Liver (tissue), 6 donors: Measurements from ENCODE around the gene INSL4. TPM values are rescaled to one million over a fixed set of nuclear protein-coding genes. Genes with fewer than 3 reads are reported as not detected.

Experiments
- FOXA1 ChIP-seq: IDR thresholded peaks from 2 replicates; pipeline ENCODE4 v1.6.1; 2016; ENCODE audit warnings: antibody characterized with exemption
- FOXA2 ChIP-seq: IDR thresholded peaks from 2 replicates; pipeline ENCODE4 v1.6.1; 2016; ENCODE audit warnings: antibody characterized with exemption
- HNF4A ChIP-seq, 2 donors: conservative IDR thresholded peaks; 2 replicates each; pipeline ENCODE4 v1.6.1; 2016; ENCODE audit warnings: antibody characterized with exemption in 2 of 2, mild to moderate bottlenecking in 2 of 2
- HNF4G ChIP-seq: IDR thresholded peaks from 2 replicates; pipeline ENCODE4 v1.6.1; 2016; ENCODE audit warnings: antibody characterized with exemption
- MAX ChIP-seq: IDR thresholded peaks from 2 replicates; pipeline ENCODE4 v1.6.1; 2016; ENCODE audit warnings: antibody characterized with exemption
- NR2F2 ChIP-seq: IDR thresholded peaks from 2 replicates; pipeline ENCODE4 v1.6.1; 2016; ENCODE audit warnings: antibody characterized with exemption
- RXRA ChIP-seq, 2 donors: IDR thresholded peaks; 2 replicates each; pipeline ENCODE4 v1.6.1; 2017 to 2018; ENCODE audit warnings: antibody characterized with exemption in 2 of 2, mild to moderate bottlenecking in 1 of 2
- TAF1 ChIP-seq: conservative IDR thresholded peaks from 2 replicates; pipeline ENCODE4 v1.6.1; 2016; ENCODE audit warnings: antibody characterized with exemption, mild to moderate bottlenecking
- YY1 ChIP-seq: IDR thresholded peaks from 2 replicates; pipeline ENCODE4 v1.6.1; 2016; ENCODE audit warnings: antibody characterized with exemption, mild to moderate bottlenecking
- ZBTB33 ChIP-seq: IDR thresholded peaks from 2 replicates; pipeline ENCODE4 v1.6.1; 2016; ENCODE audit warnings: antibody characterized with exemption
- polyA plus RNA-seq, 2 donors: library from polyadenylated mRNA; stranded (reverse) in 1 of 2; unstranded in 1 of 2; fragments of 200-250 nt in 1 of 2; fragments of >200 nt in 1 of 2; fragmentation: Nextera tagmentation in 1 of 2; extraction: Ambion mirVana in 1 of 2; gene quantifications; one replicate each; pipeline versions ENCODE4 v1.2.1 to v1.2.3, GENCODE V29; 2013 to 2015
- small RNA-seq: library from RNA; depleted of rRNA; stranded (forward); fragments of <200 nt; gene quantifications from one replicate; pipeline ENCODE3, GENCODE V24; 2014
- total RNA-seq, 2 donors: library from RNA; depleted of rRNA; stranded (reverse); fragments of >200 nt; gene quantifications; one replicate each; pipeline ENCODE4 v1.2.3, GENCODE V29; 2014
- donor health status: healthy.
- donor health status: healthy.
- donor health status: healthy.

Gene INSL4
- total and polyA plus RNA-seq, 4 donors: not detected

- TF ChIP-seq MAX: no peak
- no peak for TF ChIP-seq RXRA (IDR thresholded peaks at IDR 0.05)
- no peak for TF ChIP-seq FOXA1
- TF ChIP-seq YY1: no peak
- no peak for TF ChIP-seq NR2F2
- no peak for TF ChIP-seq HNF4G
- TF ChIP-seq TAF1: no peak
- TF ChIP-seq ZBTB33: no peak
- no peak for TF ChIP-seq HNF4A (conservative IDR thresholded peaks at IDR 0.05)
- TF ChIP-seq FOXA2: no peak
Measured at GRCh38 chr9:5278486-5278885, 47.3 kb downstream of the INSL4 start (continued).

Small RNA genes lying within 50 kb of the gene (small RNA-seq; reads per million reads assigned to genes)
- not detected for gene AL133547.1

Other genes starting within 250 kb of the INSL4 start
- 10 to 100 TPM in 1 of 2 donors, 1 to 10 TPM in 1; 8.3 to 21.5 TPM for gene JAK2, start 246.1 kb upstream of the INSL4 start, total RNA-seq
- gene JAK2, start 246.1 kb upstream of the INSL4 start, polyA plus RNA-seq: 1 to 10 TPM; 1.5 to 1.8 TPM
- not detected for gene INSL6, start 45.8 kb upstream of the INSL4 start, total RNA-seq
- under 1 TPM in 1 of 2 donors, not detected in 1; 0.33 TPM for gene INSL6, start 45.8 kb upstream of the INSL4 start, polyA plus RNA-seq
- under 1 TPM in 1 of 2 donors, not detected in 1; 0.33 TPM for gene RLN2, start 73.3 kb downstream of the INSL4 start, total RNA-seq
- not detected for gene RLN2, start 73.3 kb downstream of the INSL4 start, polyA plus RNA-seq
- gene RLN1, start 108.5 kb downstream of the INSL4 start, total RNA-seq: under 1 TPM in 1 of 2 donors, not detected in 1; 0.17 TPM
- not detected for gene RLN1, start 108.5 kb downstream of the INSL4 start, polyA plus RNA-seq
- 1 to 10 TPM; 4.1 to 4.5 TPM for gene PLGRKT, start 206.5 kb downstream of the INSL4 start, total RNA-seq
- gene PLGRKT, start 206.5 kb downstream of the INSL4 start, polyA plus RNA-seq: 10 to 100 TPM in 1 of 2 donors, 1 to 10 TPM in 1; 9.9 to 11.3 TPM
- gene CD274, start 219.1 kb downstream of the INSL4 start, total RNA-seq: 1 to 10 TPM; 2.5 to 3.1 TPM
- gene CD274, start 219.1 kb downstream of the INSL4 start, polyA plus RNA-seq: 1 to 10 TPM; 1.0 to 1.2 TPM